Measurements from ENCODE around the gene SLC27A5. TPM values are rescaled to one million over a fixed set of nuclear protein-coding genes. Genes with fewer than 3 reads are reported as not detected.

Gene SLC27A5
- polyA plus RNA-seq, 1 of the 3 experiments (the other 2 are of a cell fraction) = 57.3 TPM

- DNase-seq = peak; percentile 5
- H3F3A ChIP-seq (replicated peaks; ENCODE audit: insufficient read depth) = peaks cover 10% of the 10 kb centered on the region
- no peak for TF ChIP-seq FOXJ3 (CRISPR knock-in tag; IDR thresholded peaks at IDR 0.05)
- no peak for TF ChIP-seq USF1 (IDR thresholded peaks at IDR 0.05; ENCODE audit: borderline replicate concordance, low read depth)
- no peaks in the 10 kb centered on the region for H3K9me2 ChIP-seq
- peaks cover 0 to 14% of the 10 kb centered on the region in 2 experiments; a peak in 1 of 4 replicates for H3K4me1 ChIP-seq (ENCODE audit: control insufficient read depth in 1 of 2, insufficient read depth in 2 of 2, low read depth in 1 of 2, low read length in 1 of 2)
- no peaks in the 10 kb centered on the region for H3K9me3 ChIP-seq
- H3K36me3 ChIP-seq (replicated peaks in 1 of 2; ENCODE audit: control insufficient read depth in 1 of 2, insufficient read depth in 2 of 2, low read length in 1 of 2) = peaks cover 0 to 35% of the 10 kb centered on the region in 2 experiments
- CTCF ChIA-PET = interaction anchor here (0.6 to 1.7 kb wide), 2 partner anchors 49 to 1917 kb away, joined by 3 to 4 read pairs; no protein-coding TSS in a partner anchor
- H3K27ac ChIP-seq (ENCODE audit: low read depth in 2 of 2, low read length in 1 of 2) = no peak overlapping the region
- peaks cover 13% of the 10 kb centered on the region; the same call in 1 of the 2 replicates for H4K20me1 ChIP-seq (ENCODE audit: insufficient read depth)
- no peak overlapping the region for H3K9ac ChIP-seq
- WGBS (ENCODE audit: low lambda C conversion rate) = 97% methylated on average over 14 of the region's 17 CpGs
- H3K4me3 ChIP-seq (ENCODE audit: low read depth in 2 of 2, low read length in 1 of 2) = no peak overlapping the region
- H3K27me3 ChIP-seq (ENCODE audit: insufficient read depth) = no peaks in the 10 kb centered on the region
- peaks cover 25% of the 10 kb centered on the region for H3K79me2 ChIP-seq (ENCODE audit: insufficient read depth)
- no peak overlapping the region for H2AFZ ChIP-seq (ENCODE audit: low read depth)
- POLR2A ChIA-PET = interaction anchor here (1.2 kb wide), 1 partner anchor 18 kb away, joined by 3 read pairs; no protein-coding TSS in a partner anchor
- no peak overlapping the region for H3K4me2 ChIP-seq
Observed at GRCh38 chr19:58469241-58470013, 42.4 kb downstream of the SLC27A5 start.

GRCh38 chr19:58468216-58468839 lies 43.5 kb downstream of the SLC27A5 start:
- Histone ChIP-seq H3F3A (replicated peaks; ENCODE audit: insufficient read depth) (peaks cover 3% of the 10 kb centered on the region), H3K27ac (ENCODE audit: low read depth in 2 of 2, low read length in 1 of 2) (no peak overlapping the region; a peak in 1 of 4 replicates), H3K4me1 (ENCODE audit: control insufficient read depth in 1 of 2, insufficient read depth in 2 of 2, low read depth in 1 of 2, low read length in 1 of 2) (peaks cover 0 to 12% of the 10 kb centered on the region in 2 experiments; a peak in 1 of 4 replicates), H2AFZ (ENCODE audit: low read depth) (no peak overlapping the region), H3K9me3 (no peaks in the 10 kb centered on the region), H3K9me2 (no peaks in the 10 kb centered on the region), H3K4me2 (peak overlapping the region; percentile 73), H4K20me1 (ENCODE audit: insufficient read depth) (peaks cover 13% of the 10 kb centered on the region; the same call in 1 of the 2 replicates), H3K9ac (no peak overlapping the region), H3K4me3 (ENCODE audit: low read depth in 2 of 2, low read length in 1 of 2) (peak overlapping the region; percentile 30 to 86), H3K79me2 (ENCODE audit: insufficient read depth) (peaks cover 25% of the 10 kb centered on the region), H3K27me3 (ENCODE audit: insufficient read depth) (no peaks in the 10 kb centered on the region), H3K36me3 (replicated peaks in 1 of 2; ENCODE audit: control insufficient read depth in 1 of 2, insufficient read depth in 2 of 2, low read length in 1 of 2) (peaks cover 0 to 33% of the 10 kb centered on the region in 2 experiments)
- TF ChIP-seq RAD21 (IDR thresholded peaks at IDR 0.05; ENCODE audit: low read length) = no peak
- no peak for TF ChIP-seq YY1 (IDR thresholded peaks at IDR 0.05; ENCODE audit: low read depth)
- no peak for TF ChIP-seq GABPA (IDR thresholded peaks at IDR 0.05; ENCODE audit: low read depth)
- no peak for TF ChIP-seq FOXJ3 (CRISPR knock-in tag; IDR thresholded peaks at IDR 0.05)
- no peak for TF ChIP-seq FOXM1 (IDR thresholded peaks at IDR 0.05; ENCODE audit: low read depth)
- no peak for DNase-seq
- POLR2A ChIA-PET = interaction anchor here (1.2 kb wide), 1 partner anchor 17 kb away, joined by 3 read pairs; no protein-coding TSS in a partner anchor
- CTCF ChIA-PET = interaction anchor here (1.7 kb wide), 1 partner anchor 50 kb away, joined by 4 read pairs; no protein-coding TSS in a partner anchor
- WGBS (ENCODE audit: low lambda C conversion rate) = 48% methylated on average over 5 of the region's 5 CpGs

Measured in SK-N-SH (cell line).